Retinal pigment epithelial cell (primary cell): ENCODE data around the gene OSMR.

Experiments used
- DNase-seq: peaks from one replicate; pipeline ENCODE4 v3.0.0-alpha.2; 2010; ENCODE audit warnings: low read depth
- H3K4me3 ChIP-seq: 2 replicates; pipeline ENCODE4 v1.5.1; 2011; ENCODE audit warnings: mild to moderate bottlenecking, low read length, control low read depth, moderate library complexity
- CTCF ChIP-seq: conservative IDR thresholded peaks from 2 replicates; pipeline ENCODE4 v1.5.1; 2011; ENCODE audit warnings: low read depth, low read length, control low read depth, inconsistent platforms

OSMR gene

GRCh38 chr5:38871790-38872551 is 26.2 kb downstream of the OSMR start:
- no peak overlapping the region for H3K4me3 ChIP-seq
- no peak for TF ChIP-seq CTCF
- peak; percentile 87 for DNase-seq

GRCh38 chr5:38872826-38873225 is 27.0 kb downstream of the OSMR start:
- DNase-seq: no peak
- no peak overlapping the region for H3K4me3 ChIP-seq
- no peak for TF ChIP-seq CTCF

- H3K4me3 ChIP-seq: no peak overlapping the region
- no peak for DNase-seq
- no peak for TF ChIP-seq CTCF
Measured at GRCh38 chr5:38874948-38875456, 29.2 kb downstream of the OSMR start.

- no peak overlapping the region for H3K4me3 ChIP-seq
- no peak for DNase-seq
- TF ChIP-seq CTCF: no peak
Measured at GRCh38 chr5:38878391-38879077, 32.7 kb downstream of the OSMR start.

- TF ChIP-seq CTCF: no peak
- no peak for DNase-seq
- H3K4me3 ChIP-seq: no peak overlapping the region
Measured at GRCh38 chr5:38879078-38879460, 33.3 kb downstream of the OSMR start.

- no peak overlapping the region for H3K4me3 ChIP-seq
- TF ChIP-seq CTCF: no peak
- DNase-seq: no peak
Measured at GRCh38 chr5:38883842-38884241, 38.0 kb downstream of the OSMR start.

GRCh38 chr5:38885208-38885607 is 39.4 kb downstream of the OSMR start:
- DNase-seq: no peak
- no peak overlapping the region for H3K4me3 ChIP-seq
- no peak for TF ChIP-seq CTCF
